Astrocyte (in vitro differentiated cells and primary cell): Measurements from ENCODE around the gene PRODH2. TPM values are rescaled to one million over a fixed set of nuclear protein-coding genes. Genes with fewer than 3 reads are reported as not detected.

Experiments used
- DNase-seq: peaks from one replicate; pipeline ENCODE4 v3.0.0-alpha.2; 2010; ENCODE audit warnings: low read depth
- FAIRE-seq: peaks from 2 replicates; lab custom pipeline; 2011; peaks lifted over from hg19 to GRCh38; lab: Jason Lieb, UNC
- H2AFZ ChIP-seq: 2 replicates; pipeline ENCODE4 v1.6.0; 2012; ENCODE audit warnings: low read depth, low read length, inconsistent platforms
- H3K27ac ChIP-seq: 2 replicates; pipeline ENCODE4 v1.5.1; 2011; ENCODE audit warnings: low read depth, low read length, inconsistent platforms
- H3K27me3 ChIP-seq: 2 replicates; pipeline ENCODE4 v1.6.0; 2011; ENCODE audit warnings: low read length, inconsistent platforms; ENCODE audit not compliant: insufficient read depth
- H3K36me3 ChIP-seq: 2 replicates; pipeline ENCODE4 v1.5.1; 2011; ENCODE audit warnings: low read length, inconsistent platforms; ENCODE audit not compliant: insufficient read depth
- H3K4me1 ChIP-seq: 2 replicates; pipeline ENCODE4 v1.5.1; 2011; ENCODE audit warnings: low read length, inconsistent platforms; ENCODE audit not compliant: insufficient read depth
- H3K4me2 ChIP-seq: 2 replicates; pipeline ENCODE4 v1.6.0; 2012; ENCODE audit warnings: low read length, inconsistent platforms
- H3K4me3 ChIP-seq: 2 replicates; pipeline ENCODE4 v1.5.1; 2011; ENCODE audit warnings: low read depth, mild to moderate bottlenecking, low read length, inconsistent platforms; ENCODE audit not compliant: insufficient read depth
- H3K79me2 ChIP-seq: 2 replicates; pipeline ENCODE4 v1.6.0; 2012; ENCODE audit warnings: mild to moderate bottlenecking, low read length, inconsistent platforms; ENCODE audit not compliant: insufficient read depth
- H3K9ac ChIP-seq: 2 replicates; pipeline ENCODE4 v1.6.0; 2012; ENCODE audit warnings: mild to moderate bottlenecking, low read length, inconsistent platforms
- H3K9me3 ChIP-seq: 2 replicates; pipeline ENCODE4 v1.5.1; 2012; ENCODE audit warnings: low read depth, mild to moderate bottlenecking, low read length, inconsistent platforms; ENCODE audit not compliant: insufficient read depth
- H4K20me1 ChIP-seq: 2 replicates; pipeline ENCODE4 v1.6.0; 2012; ENCODE audit warnings: low read length, inconsistent platforms; ENCODE audit not compliant: insufficient read depth
- H3K27ac Mint-ChIP-seq: one replicate; pipeline ENCODE4 v1.8.0; 2021; ENCODE audit warnings: mild to moderate bottlenecking, mixed read lengths; ENCODE audit not compliant: unreplicated experiment
- H3K27me3 Mint-ChIP-seq: one replicate; pipeline ENCODE4 v1.8.0; 2021; ENCODE audit warnings: low read depth, mixed read lengths; ENCODE audit not compliant: unreplicated experiment
- H3K36me3 Mint-ChIP-seq: one replicate; pipeline ENCODE4 v1.8.0; 2021; ENCODE audit warnings: low read depth, mixed read lengths; ENCODE audit not compliant: unreplicated experiment
- H3K4me1 Mint-ChIP-seq: one replicate; pipeline ENCODE4 v1.8.0; 2021; ENCODE audit warnings: low read depth, mixed read lengths; ENCODE audit not compliant: unreplicated experiment
- H3K4me3 Mint-ChIP-seq: one replicate; pipeline ENCODE4 v1.8.0; 2021; ENCODE audit warnings: mild to moderate bottlenecking, moderate library complexity, mixed read lengths; ENCODE audit not compliant: unreplicated experiment
- H3K9me3 Mint-ChIP-seq: one replicate; pipeline ENCODE4 v1.8.0; 2021; ENCODE audit warnings: mild to moderate bottlenecking, mixed read lengths; ENCODE audit not compliant: unreplicated experiment
- EZH2 ChIP-seq: IDR thresholded peaks from 2 replicates; pipeline ENCODE4 v1.6.1; 2012; ENCODE audit warnings: mild to moderate bottlenecking, low read length, inconsistent platforms; ENCODE audit not compliant: insufficient read depth
- total RNA-seq: library from RNA; stranded (reverse); gene quantifications from 2 replicates; pipeline ENCODE4 v1.2.1, GENCODE V29; 2021
- TF ChIP-seq, protein P1 (sequence below): IDR thresholded peaks from 2 replicates; pipeline ENCODE4 v1.5.1; 2011; ENCODE audit warnings: low read depth, mild to moderate bottlenecking, inconsistent platforms, low read length, moderate library complexity; ENCODE audit not compliant: insufficient read depth

The PRODH2 gene
- total RNA-seq, 1 donor from 2014 or later, result not detected

GRCh38 chr19:35858311-35858710 lies 45.7 kb upstream of the PRODH2 start:
- Mint-ChIP-seq H3K9me3 (no peaks in the 10 kb centered on the region), H3K4me3 (no peak overlapping the region), H3K27ac (no peak overlapping the region), H3K27me3 (peaks cover 75% of the 10 kb centered on the region), H3K4me1 (no peaks in the 10 kb centered on the region), H3K36me3 (peaks cover 5% of the 10 kb centered on the region)
- H3K4me2 ChIP-seq, result no peak overlapping the region
- no peak overlapping the region for H3K27ac ChIP-seq
- no peaks in the 10 kb centered on the region for H3K4me1 ChIP-seq
- no peaks in the 10 kb centered on the region for H3K79me2 ChIP-seq
- no peak overlapping the region for H3K4me3 ChIP-seq
- H3K9ac ChIP-seq, result no peak overlapping the region
- no peaks in the 10 kb centered on the region for H3K9me3 ChIP-seq
- H3K36me3 ChIP-seq, result no peaks in the 10 kb centered on the region
- no peak for DNase-seq
- H4K20me1 ChIP-seq, result no peaks in the 10 kb centered on the region
- no peak overlapping the region for H2AFZ ChIP-seq
- TF ChIP-seq, protein P1, sequence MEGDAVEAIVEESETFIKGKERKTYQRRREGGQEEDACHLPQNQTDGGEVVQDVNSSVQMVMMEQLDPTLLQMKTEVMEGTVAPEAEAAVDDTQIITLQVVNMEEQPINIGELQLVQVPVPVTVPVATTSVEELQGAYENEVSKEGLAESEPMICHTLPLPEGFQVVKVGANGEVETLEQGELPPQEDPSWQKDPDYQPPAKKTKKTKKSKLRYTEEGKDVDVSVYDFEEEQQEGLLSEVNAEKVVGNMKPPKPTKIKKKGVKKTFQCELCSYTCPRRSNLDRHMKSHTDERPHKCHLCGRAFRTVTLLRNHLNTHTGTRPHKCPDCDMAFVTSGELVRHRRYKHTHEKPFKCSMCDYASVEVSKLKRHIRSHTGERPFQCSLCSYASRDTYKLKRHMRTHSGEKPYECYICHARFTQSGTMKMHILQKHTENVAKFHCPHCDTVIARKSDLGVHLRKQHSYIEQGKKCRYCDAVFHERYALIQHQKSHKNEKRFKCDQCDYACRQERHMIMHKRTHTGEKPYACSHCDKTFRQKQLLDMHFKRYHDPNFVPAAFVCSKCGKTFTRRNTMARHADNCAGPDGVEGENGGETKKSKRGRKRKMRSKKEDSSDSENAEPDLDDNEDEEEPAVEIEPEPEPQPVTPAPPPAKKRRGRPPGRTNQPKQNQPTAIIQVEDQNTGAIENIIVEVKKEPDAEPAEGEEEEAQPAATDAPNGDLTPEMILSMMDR, result no peak
- TF ChIP-seq EZH2, result no peak
- peaks cover 45% of the 10 kb centered on the region for H3K27me3 ChIP-seq
- FAIRE-seq, result no peak

GRCh38 chr19:35856546-35857149 lies 44.0 kb upstream of the PRODH2 start, which contains the start of gene KIRREL2:
Gene KIRREL2, plus strand, starts transcription at chr19:35856911. Its CDS starts 209 bp downstream, at chr19:35857120.
- peak within 1 kb of the TSS; percentile 78 for H2AFZ ChIP-seq
- peak within 1 kb of the TSS; percentile 88 for H3K4me2 ChIP-seq
- no peaks in the 10 kb centered on the region for H3K36me3 ChIP-seq
- Mint-ChIP-seq H3K27ac (no peak within 1 kb of the TSS), H3K4me3 (peak within 1 kb of the TSS; percentile 77), H3K9me3 (peaks cover 3% of the 10 kb centered on the region), H3K36me3 (peaks cover 5% of the 10 kb centered on the region), H3K27me3 (peaks cover 80% of the 10 kb centered on the region), H3K4me1 (no peaks in the 10 kb centered on the region)
- H3K27me3 ChIP-seq, result peaks cover 51% of the 10 kb centered on the region
- no peaks in the 10 kb centered on the region for H3K9me3 ChIP-seq
- FAIRE-seq, result no peak
- peak within 1 kb of the TSS; percentile 37 for H3K4me3 ChIP-seq
- DNase-seq, result no peak
- H3K27ac ChIP-seq, result no peak within 1 kb of the TSS
- H4K20me1 ChIP-seq, result no peaks in the 10 kb centered on the region
- peak; percentile 60 for TF ChIP-seq EZH2
- TF ChIP-seq, protein P1, result no peak
- H3K79me2 ChIP-seq, result no peaks in the 10 kb centered on the region
- no peaks in the 10 kb centered on the region for H3K4me1 ChIP-seq
- H3K9ac ChIP-seq, result peak within 1 kb of the TSS; percentile 55

GRCh38 chr19:35853038-35853756 lies 40.6 kb upstream of the PRODH2 start:
- Histone ChIP-seq H3K27ac (no peak overlapping the region), H4K20me1 (no peaks in the 10 kb centered on the region), H3K9ac (no peak overlapping the region), H3K79me2 (no peaks in the 10 kb centered on the region), H3K4me1 (no peaks in the 10 kb centered on the region), H3K36me3 (no peaks in the 10 kb centered on the region), H2AFZ (no peak overlapping the region), H3K9me3 (no peaks in the 10 kb centered on the region), H3K4me3 (no peak overlapping the region), H3K27me3 (peaks cover 41% of the 10 kb centered on the region), H3K4me2 (no peak overlapping the region)
- Mint-ChIP-seq H3K4me3 (no peak overlapping the region), H3K36me3 (no peaks in the 10 kb centered on the region), H3K27ac (peak overlapping the region; percentile 44), H3K27me3 (peaks cover 80% of the 10 kb centered on the region), H3K9me3 (peaks cover 3% of the 10 kb centered on the region), H3K4me1 (no peaks in the 10 kb centered on the region)
- TF ChIP-seq, protein P1, result no peak
- TF ChIP-seq EZH2, result no peak
- DNase-seq (no peak), FAIRE-seq (no peak)
